ENCODE measurements around the gene PCDHA1. TPM values are rescaled to one million over a fixed set of nuclear protein-coding genes. Genes with fewer than 3 reads are reported as not detected.

The PCDHA1 gene
- total RNA-seq, 1 experiment from 2014 or later = not detected

DNA sequence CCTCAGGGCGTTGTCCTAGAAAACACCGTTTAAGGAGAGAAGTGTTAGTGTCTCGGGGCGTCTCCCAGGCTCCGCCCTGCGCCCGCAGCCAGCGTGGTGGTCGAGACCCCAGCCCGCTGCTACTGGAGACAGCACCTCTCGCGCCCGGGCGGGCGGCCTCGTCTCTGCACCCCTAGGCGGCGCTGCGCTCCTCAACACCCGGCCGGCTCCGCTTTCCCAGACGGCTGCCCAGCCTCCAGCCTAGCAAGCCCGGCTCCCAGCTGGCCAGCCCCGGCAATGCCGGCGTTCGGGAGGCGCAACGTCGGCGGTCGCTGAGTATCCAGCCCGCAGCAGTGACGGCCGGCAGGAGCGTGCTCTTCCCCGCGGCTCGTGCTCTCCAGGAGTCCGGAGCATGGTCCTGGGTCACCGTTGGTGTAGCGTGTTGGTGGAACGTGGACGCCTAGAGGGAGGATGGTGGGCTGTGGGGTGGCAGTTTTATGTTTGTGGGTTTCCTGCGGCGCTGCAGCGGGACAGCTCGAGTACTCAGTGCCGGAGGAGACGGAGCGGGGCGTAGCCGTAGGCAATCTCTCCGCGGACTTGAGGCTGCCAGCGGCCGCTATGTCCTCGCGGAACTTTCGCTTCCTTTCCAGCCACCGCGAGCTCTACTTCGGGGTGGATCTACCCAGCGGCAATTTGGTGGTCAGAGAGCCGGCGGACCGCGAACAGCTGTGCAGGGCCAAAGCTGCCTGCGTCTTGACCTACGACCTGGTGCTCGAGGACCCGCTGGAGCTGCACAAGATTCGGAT is 140.7 kb downstream of the PCDHA1 start:
- peak overlapping the region; percentile 24; the same call in 1 of the 2 replicates for H3K9ac ChIP-seq (ENCODE audit: low read length)
- H2AFZ ChIP-seq (ENCODE audit: low read depth, low read length, poor library complexity, severe bottlenecking) = peak overlapping the region; percentile 93
- intact Hi-C loops (cut with micrococcal nuclease) = loop anchor here (1.0 to 5.0 kb wide), 3 partner anchors 41 to 114 kb away; partner anchors contain the start of gene PCDHAC2
- ChIA-PET RAD21 (ENCODE audit: low non-redundant PET in 1 of 2, low total read pairs in 2 of 2, uncharacterized antibody in 2 of 2, unreplicated experiment in 2 of 2) (interaction anchor here (0.7 to 2.2 kb wide), 5 partner anchors 77 to 114 kb away, joined by 3 to 24 read pairs (median 3); no protein-coding TSS in a partner anchor), POLR2A (interaction anchor here (0.6 to 1.2 kb wide), 2 partner anchors 113 to 253 kb away, joined by 4 read pairs; partner anchors contain the start of gene DND1), CTCF (interaction anchor here (0.6 to 4.4 kb wide), 10 partner anchors 10 to 637 kb away, joined by 3 to 50 read pairs (median 4); no protein-coding TSS in a partner anchor)
- H3K4me2 ChIP-seq (ENCODE audit: low read length) = peak overlapping the region; percentile 88
- H3K4me1 ChIP-seq (ENCODE audit: control insufficient read depth in 1 of 2, insufficient read depth in 2 of 2, low read length in 2 of 2) = peaks cover 2 to 15% of the 10 kb centered on the region in 2 experiments; a peak in 3 of 4 replicates
- no peaks in the 10 kb centered on the region for H3K9me3 ChIP-seq (ENCODE audit: control insufficient read depth in 1 of 2, insufficient read depth in 1 of 2, low read depth in 1 of 2, low read length in 2 of 2)
- BruUV-seq (replicated peaks) = no TSS peak
- H3K9me2 ChIP-seq (ENCODE audit: insufficient read depth) = no peaks in the 10 kb centered on the region
- TF ChIP-seq SRF (IDR thresholded peaks at IDR 0.05; ENCODE audit: low read depth) (no peak), ATF3 (IDR thresholded peaks at IDR 0.05) (no peak), RAD21 (IDR thresholded peaks at IDR 0.05; ENCODE audit: low read depth) (peak; percentile 91), YY1 (IDR thresholded peaks at IDR 0.05; ENCODE audit: extremely low read depth, insufficient replicate concordance, low read depth, low read length) (peak; percentile 70)
- TF ChIP-seq, protein P1, sequence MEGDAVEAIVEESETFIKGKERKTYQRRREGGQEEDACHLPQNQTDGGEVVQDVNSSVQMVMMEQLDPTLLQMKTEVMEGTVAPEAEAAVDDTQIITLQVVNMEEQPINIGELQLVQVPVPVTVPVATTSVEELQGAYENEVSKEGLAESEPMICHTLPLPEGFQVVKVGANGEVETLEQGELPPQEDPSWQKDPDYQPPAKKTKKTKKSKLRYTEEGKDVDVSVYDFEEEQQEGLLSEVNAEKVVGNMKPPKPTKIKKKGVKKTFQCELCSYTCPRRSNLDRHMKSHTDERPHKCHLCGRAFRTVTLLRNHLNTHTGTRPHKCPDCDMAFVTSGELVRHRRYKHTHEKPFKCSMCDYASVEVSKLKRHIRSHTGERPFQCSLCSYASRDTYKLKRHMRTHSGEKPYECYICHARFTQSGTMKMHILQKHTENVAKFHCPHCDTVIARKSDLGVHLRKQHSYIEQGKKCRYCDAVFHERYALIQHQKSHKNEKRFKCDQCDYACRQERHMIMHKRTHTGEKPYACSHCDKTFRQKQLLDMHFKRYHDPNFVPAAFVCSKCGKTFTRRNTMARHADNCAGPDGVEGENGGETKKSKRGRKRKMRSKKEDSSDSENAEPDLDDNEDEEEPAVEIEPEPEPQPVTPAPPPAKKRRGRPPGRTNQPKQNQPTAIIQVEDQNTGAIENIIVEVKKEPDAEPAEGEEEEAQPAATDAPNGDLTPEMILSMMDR (IDR thresholded peaks at IDR 0.05 in 2 of 3, conservative IDR thresholded peaks at IDR 0.05 in 1 of 3; ENCODE audit: borderline replicate concordance in 1 of 3, insufficient read depth in 1 of 3, low read depth in 2 of 3, low read length in 2 of 3) = peak; percentile 76 to 90 (median 80)
- no peaks in the 10 kb centered on the region for H3K27me3 ChIP-seq (ENCODE audit: insufficient read depth, low read length)
- no peaks in the 10 kb centered on the region for H3K36me3 ChIP-seq (ENCODE audit: control insufficient read depth in 1 of 2, insufficient read depth in 2 of 2, low read length in 2 of 2)
- peak overlapping the region; percentile 37 to 58 for H3K4me3 ChIP-seq (replicated peaks in 1 of 2; ENCODE audit: low read depth in 1 of 2, low read length in 2 of 2)
- ATAC-seq = peak; percentile 97
- H4K20me1 ChIP-seq (ENCODE audit: insufficient read depth) = no peaks in the 10 kb centered on the region
- DNase-seq (ENCODE audit: low read depth, low spot score) = peak; percentile 68
- H3K79me2 ChIP-seq (ENCODE audit: insufficient read depth, low read length) = no peaks in the 10 kb centered on the region
- peak overlapping the region; percentile 23; the same call in 1 of the 2 replicates for H3K27ac ChIP-seq (ENCODE audit: low read depth, low read length)

Data from HCT116 (cell line).